GM12878 (cell line): ENCODE measurements around the gene SUPT4H1. TPM values are rescaled to one million over a fixed set of nuclear protein-coding genes. Genes with fewer than 3 reads are reported as not detected.

ENCODE experiments used
- ATAC-seq: fragments of 200-7000 bp; cut with Tn5 transposase; 3 replicates; pipeline ENCODE4 v1.9.1; 2020; ENCODE audit warnings: mild to moderate bottlenecking, moderate library complexity
- BruUV-seq: library from RNA; stranded (reverse); fragments of 400-500 nt; replicated peaks from 2 replicates; lab custom pipeline; 2021; lab: Mats Ljungman, UMichigan
- CTCF ChIA-PET: fragments of 300-600 bp; sonication (Branson Sonifier 250); formaldehyde crosslinking; extraction: SDS; loops from one replicate; lab custom pipeline; 2021; ENCODE audit warnings: inconsistent platforms; lab: Yijun Ruan, JAX
- POLR2A ChIA-PET: fragments of 350-600 bp; formaldehyde crosslinking; extraction: SDS; loops from one replicate; lab custom pipeline; 2021; ENCODE audit warnings: inconsistent platforms; lab: Charles Lee
- RAD21 ChIA-PET: fragments of 300-600 bp; sonication (Branson Sonifier 250); formaldehyde crosslinking; loops from one replicate; lab custom pipeline; 2023; ENCODE audit warnings: antibody characterized with exemption; ENCODE audit not compliant: unreplicated experiment; lab: Charles Lee
- SMC1A ChIA-PET: fragments of 300-600 bp; sonication (Branson Sonifier 250); formaldehyde crosslinking; loops from one replicate; lab custom pipeline; 2023; ENCODE audit not compliant: unreplicated experiment, uncharacterized antibody; lab: Charles Lee
- DNase-seq: peaks from one replicate; pipeline ENCODE4 v3.0.0-alpha.2; 2011; ENCODE audit warnings: low read depth, low spot score
- FAIRE-seq: peaks from 3 replicates; lab custom pipeline; 2011; peaks lifted over from hg19 to GRCh38; lab: Jason Lieb, UNC
- H2AFZ ChIP-seq: 2 replicates; pipeline ENCODE4 v1.6.0; 2011; ENCODE audit warnings: low read depth, low read length, control low read depth; ENCODE audit not compliant: control insufficient read depth
- H3K27ac ChIP-seq: 2 replicates; pipeline ENCODE4 v1.5.1; 2011; ENCODE audit warnings: control low read depth; ENCODE audit not compliant: control insufficient read depth, insufficient read depth
- H3K27me3 ChIP-seq, 2 experiments: replicated peaks in 1 of 2; 2 replicates each; pipeline versions ENCODE4 v1.6.0 to v1.6.1; 2011; ENCODE audit warnings: low read length in 1 of 2; ENCODE audit not compliant: control insufficient read depth in 2 of 2, insufficient read depth in 2 of 2
- H3K36me3 ChIP-seq, 2 experiments: 2 replicates each; pipeline ENCODE4 v1.5.1; 2011; ENCODE audit warnings: low read length in 1 of 2; ENCODE audit not compliant: control insufficient read depth in 2 of 2, insufficient read depth in 2 of 2
- H3K4me1 ChIP-seq: 2 replicates; pipeline ENCODE4 v1.6.1; 2011; ENCODE audit warnings: mild to moderate bottlenecking, low read length, moderate library complexity, mixed read lengths; ENCODE audit not compliant: control insufficient read depth, insufficient read depth
- H3K4me2 ChIP-seq: 2 replicates; pipeline ENCODE4 v1.6.0; 2011; ENCODE audit warnings: control low read depth; ENCODE audit not compliant: control insufficient read depth, insufficient read depth
- H3K4me3 ChIP-seq: fragments of 200-600 bp; sonication (generic); 2 replicates; pipeline ENCODE4 v1.5.1; 2016
- H3K79me2 ChIP-seq: 2 replicates; pipeline ENCODE4 v1.6.0; 2011; ENCODE audit warnings: low read length; ENCODE audit not compliant: control insufficient read depth, insufficient read depth
- H3K9ac ChIP-seq: 2 replicates; pipeline ENCODE4 v1.8.0; 2011; ENCODE audit warnings: low read length, control low read depth, mixed read lengths; ENCODE audit not compliant: control insufficient read depth, insufficient read depth
- H3K9me3 ChIP-seq: replicated peaks from 3 replicates; pipeline ENCODE4 v1.5.1; 2011; ENCODE audit warnings: mild to moderate bottlenecking, low read length; ENCODE audit not compliant: control insufficient read depth, insufficient read depth
- H4K20me1 ChIP-seq: 2 replicates; pipeline ENCODE4 v1.6.0; 2011; ENCODE audit not compliant: control insufficient read depth, insufficient read depth
- CEBPB ChIP-seq, 2 experiments: fragments of 150-350 bp in 1 of 2; IDR thresholded peaks; 2 replicates each; pipeline ENCODE4 v1.6.1; 2012 to 2014; ENCODE audit warnings: low read depth in 2 of 2, low read length in 2 of 2, borderline replicate concordance in 1 of 2, inconsistent platforms in 1 of 2
- E2F4 ChIP-seq: IDR thresholded peaks from 2 replicates; pipeline ENCODE4 v1.6.1; 2012; ENCODE audit warnings: low read depth, low read length, improper control_type of control experiment
- ETV6 ChIP-seq, 2 experiments: fragments of 450-650 bp in 1 of 2; IDR thresholded peaks in 1 of 2; conservative IDR thresholded peaks in 1 of 2; 2 replicates each; pipeline ENCODE4 v1.6.1; 2014; ENCODE audit warnings: antibody characterized with exemption in 1 of 2, borderline replicate concordance in 1 of 2, low read depth in 1 of 2, mild to moderate bottlenecking in 1 of 2, moderate library complexity in 1 of 2
- JUNB ChIP-seq: IDR thresholded peaks from 2 replicates; pipeline ENCODE4 v1.6.1; 2016; ENCODE audit warnings: antibody characterized with exemption, mild to moderate bottlenecking
- KLF5 ChIP-seq: fragments of 450-650 bp; IDR thresholded peaks from 2 replicates; pipeline ENCODE4 v1.6.1; 2014; ENCODE audit warnings: mild to moderate bottlenecking; ENCODE audit not compliant: partially characterized antibody
- PAX8 ChIP-seq: fragments of 450-650 bp; IDR thresholded peaks from 2 replicates; pipeline ENCODE4 v1.6.1; 2017; ENCODE audit warnings: mild to moderate bottlenecking, moderate library complexity
- RAD21 ChIP-seq: IDR thresholded peaks from 2 replicates; pipeline ENCODE4 v1.6.1; 2011; ENCODE audit warnings: mild to moderate bottlenecking, low read depth, low read length, moderate library complexity; ENCODE audit not compliant: insufficient read depth
- RCOR1 ChIP-seq: conservative IDR thresholded peaks from 2 replicates; pipeline ENCODE4 v1.6.1; 2012; ENCODE audit warnings: low read depth, low read length, improper control_type of control experiment
- REST ChIP-seq: IDR thresholded peaks from 2 replicates; pipeline ENCODE4 v1.6.1; 2012; ENCODE audit warnings: mild to moderate bottlenecking, low read depth, low read length
- RUNX3 ChIP-seq: IDR thresholded peaks from 2 replicates; pipeline ENCODE4 v1.6.1; 2012; ENCODE audit warnings: low read length, inconsistent platforms
- TARDBP ChIP-seq: IDR thresholded peaks from 2 replicates; pipeline ENCODE4 v1.6.1; 2016; ENCODE audit warnings: borderline replicate concordance
- TBL1XR1 ChIP-seq: IDR thresholded peaks from 2 replicates; pipeline ENCODE4 v1.6.1; 2012; ENCODE audit warnings: low read depth, low read length, improper control_type of control experiment
- TCF12 ChIP-seq: IDR thresholded peaks from 2 replicates; pipeline ENCODE4 v1.6.1; 2011; ENCODE audit warnings: low read depth, mild to moderate bottlenecking, low read length
- WGBS: methylation state at CpG from one replicate; pipeline ENCODE4 v1.1.6; 2016; ENCODE audit warnings: low lambda C conversion rate; ENCODE audit not compliant: insufficient replicate concordance, insufficient coverage; ENCODE audit errors: missing lambda C conversion rate; 5-methylcytosine and 5-hydroxymethylcytosine counted together
- in situ Hi-C: fragments of 300-500 bp; cut with MboI; formaldehyde crosslinking; loops from 9 replicates; pipeline ENCODE4 v1.14.3; 2018; ENCODE audit warnings: mixed read lengths
- intact Hi-C: fragments of 100-400 bp; cut with micrococcal nuclease; formaldehyde crosslinking; loops from one replicate; pipeline ENCODE4 v1.14.2; 2022; ENCODE audit not compliant: unreplicated experiment
- polyA plus RNA-seq, 11 experiments: library from polyadenylated mRNA; depleted of rRNA in 4 of 11; unstranded in 6 of 11; stranded (reverse) in 5 of 11; fragments of >200 nt; fragmentation: Nextera tagmentation in 4 of 11; fragmentation: Illumina TruSeq in 1 of 11; extraction: Ambion mirVana in 4 of 11; extraction: Trizol in 1 of 11; gene quantifications; 1 replicate in 1 of 11; 2 replicates in 10 of 11; pipeline versions ENCODE4 v1.2.1 to v1.2.3, GENCODE V29; 2011 to 2016; ENCODE audit warnings: inconsistent platforms in 2 of 11, missing spikeins in 2 of 11, low read depth in 1 of 11
- total RNA-seq, 4 experiments: library from RNA; depleted of rRNA in 3 of 4; stranded (reverse); fragments of >200 nt in 3 of 4; fragmentation: Illumina TruSeq in 1 of 4; extraction: Trizol in 1 of 4; gene quantifications; 2 replicates each; pipeline versions ENCODE4 v1.2.1 to v1.2.3, GENCODE V29; 2013 to 2021

Gene SUPT4H1
- total and polyA plus RNA-seq, 10 of the 15 experiments (the other 5 are each of a cell fraction or from before 2014, with no cell fraction given) = 83.8 to 293 (median 128) TPM

GRCh38 chr17:58375256-58375655 is 23.3 kb upstream of the SUPT4H1 start:
- 63% methylated on average over 5 of the region's 5 CpGs for WGBS
- Histone ChIP-seq H3K79me2 (no peaks in the 10 kb centered on the region), H3K27me3 (no peaks in the 10 kb centered on the region), H3K9me3 (no peaks in the 10 kb centered on the region), H3K27ac (no peak overlapping the region), H2AFZ (no peak overlapping the region), H3K4me3 (no peak overlapping the region), H4K20me1 (no peaks in the 10 kb centered on the region), H3K4me1 (no peaks in the 10 kb centered on the region), H3K4me2 (no peak overlapping the region), H3K9ac (no peak overlapping the region), H3K36me3 (peaks cover 0 to 4% of the 10 kb centered on the region in 2 experiments; a peak in 2 of 4 replicates)
- ChIA-PET RAD21 (no interaction called here), CTCF (interaction anchor here (0.7 to 1.0 kb wide), 2 partner anchors 25 to 58 kb away, joined by 3 read pairs; no protein-coding TSS in a partner anchor), SMC1A (interaction anchor here (1.4 to 1.6 kb wide), 2 partner anchors 40 to 51 kb away, joined by 3 read pairs; no protein-coding TSS in a partner anchor), POLR2A (interaction anchor here (0.6 kb wide), 1 partner anchor 44 kb away, joined by 5 read pairs; no protein-coding TSS in a partner anchor)
- DNase-seq (no peak), FAIRE-seq (no peak), ATAC-seq (no peak)
- TF ChIP-seq TBL1XR1 (no peak), RUNX3 (no peak), RAD21 (peak; percentile 41; the same call in 1 of the 2 replicates), KLF5 (no peak)
- no TSS peak for BruUV-seq
- in situ Hi-C loops = no loop called here
- intact Hi-C loops = no loop called here

GRCh38 chr17:58373923-58374322 is 21.9 kb upstream of the SUPT4H1 start:
- Histone ChIP-seq H4K20me1 (no peaks in the 10 kb centered on the region), H3K79me2 (no peaks in the 10 kb centered on the region), H2AFZ (no peak overlapping the region), H3K4me3 (no peak overlapping the region), H3K9ac (no peak overlapping the region), H3K4me2 (no peak overlapping the region), H3K36me3 (peaks cover 0 to 9% of the 10 kb centered on the region in 2 experiments; a peak in 2 of 4 replicates), H3K27me3 (no peaks in the 10 kb centered on the region), H3K27ac (no peak overlapping the region), H3K4me1 (no peaks in the 10 kb centered on the region), H3K9me3 (no peaks in the 10 kb centered on the region)
- no peak for FAIRE-seq
- RAD21 ChIA-PET = interaction anchor here (1.2 kb wide), 1 partner anchor 40 kb away, joined by 3 read pairs; no protein-coding TSS in a partner anchor
- CTCF ChIA-PET = interaction anchor here (0.7 to 1.6 kb wide), 3 partner anchors 15 to 937 kb away, joined by 3 to 4 read pairs (median 3); no protein-coding TSS in a partner anchor
- WGBS = 30% methylated on average over 1 of the region's 1 CpG
- in situ Hi-C loops = no loop called here
- ATAC-seq = no peak
- POLR2A ChIA-PET = interaction anchor here (0.6 to 1.1 kb wide), 2 partner anchors 44 to 65 kb away, joined by 3 read pairs; partner anchors contain the start of gene RNF43
- no peak for DNase-seq
- SMC1A ChIA-PET = interaction anchor here (1.4 to 4.8 kb wide), 3 partner anchors 9 to 53 kb away, joined by 3 to 22 read pairs (median 3); no protein-coding TSS in a partner anchor
- intact Hi-C loops = no loop called here
- no TSS peak for BruUV-seq
- no peak for TF ChIP-seq TARDBP
- no peak for TF ChIP-seq E2F4
- no peak for TF ChIP-seq CEBPB (IDR thresholded peaks at IDR 0.05; ENCODE audit: borderline replicate concordance in 1 of 2, low read depth in 2 of 2, low read length in 2 of 2)
- no peak for TF ChIP-seq REST
- no peak for TF ChIP-seq TCF12
- no peak for TF ChIP-seq RCOR1
- TF ChIP-seq ETV6 (conservative IDR thresholded peaks at IDR 0.05 in 1 of 2, IDR thresholded peaks at IDR 0.05 in 1 of 2; ENCODE audit: borderline replicate concordance in 1 of 2, low read depth in 1 of 2) = no peak
- no peak for TF ChIP-seq PAX8
- TF ChIP-seq RAD21 = no peak
- TF ChIP-seq JUNB = no peak
